Measurements from ENCODE around the gene METRN. TPM values are rescaled to one million over a fixed set of nuclear protein-coding genes. Genes with fewer than 3 reads are reported as not detected.
"Not testable (repeated sequence)": the region's sequence is repeated elsewhere in the genome, so short reads cannot be mapped to it uniquely, and the experiment has no call there.

METRN gene
- total and polyA plus RNA-seq, 3 donors from 2014 or later = 21.0 to 50.6 (median 34.9) TPM

- intact Hi-C loops (cut with DNase I; ENCODE audit: low total_unique reads) = no loop called here
- no peak overlapping the region for H3K4me3 ChIP-seq
- H3K36me3 ChIP-seq (ENCODE audit: low read depth, missing control alignments) = no peaks in the 10 kb centered on the region
- TF ChIP-seq POLR2A (IDR thresholded peaks at IDR 0.05) = no peak
- no peak for TF ChIP-seq CTCF (IDR thresholded peaks at IDR 0.05)
- H3K27me3 ChIP-seq = no peaks in the 10 kb centered on the region
- no peak overlapping the region for H3K27ac ChIP-seq
- no peaks in the 10 kb centered on the region for H3K9me3 ChIP-seq
- DNase-seq = no peak
- peaks cover 35% of the 10 kb centered on the region for H3K4me1 ChIP-seq
- 92% methylated on average over 51 of the region's 51 CpGs; no CpG with 5 or more reads in 1 of the 2 donors for WGBS, 2 donors
Measured at GRCh38 chr16:686459-687260, 28.3 kb upstream of the METRN start.

- no peak for DNase-seq
- no peak overlapping the region for H3K4me3 ChIP-seq
- no peak overlapping the region for H3K27ac ChIP-seq
- TF ChIP-seq CTCF (IDR thresholded peaks at IDR 0.05) (no peak), POLR2A (IDR thresholded peaks at IDR 0.05) (no peak)
- no peaks in the 10 kb centered on the region for H3K9me3 ChIP-seq
- no peaks in the 10 kb centered on the region for H3K27me3 ChIP-seq
- 87 to 94% methylated on average over 18 to 19 of the region's 19 CpGs for WGBS, 2 donors
- intact Hi-C loops (cut with DNase I; ENCODE audit: low total_unique reads) = no loop called here
- peaks cover 33% of the 10 kb centered on the region for H3K4me1 ChIP-seq
- no peaks in the 10 kb centered on the region for H3K36me3 ChIP-seq (ENCODE audit: low read depth, missing control alignments)
Measured at GRCh38 chr16:687499-687898, 27.4 kb upstream of the METRN start.

GRCh38 chr16:689175-689897 is 25.6 kb upstream of the METRN start:
- Histone ChIP-seq H3K4me3 (peak overlapping the region; percentile 86 to 97), H3K27ac (peak overlapping the region; percentile 73 to 74), H3K9me3 (no peaks in the 10 kb centered on the region), H3K4me1 (peaks cover 25% of the 10 kb centered on the region), H3K27me3 (no peaks in the 10 kb centered on the region), H3K36me3 (ENCODE audit: low read depth, missing control alignments) (no peaks in the 10 kb centered on the region)
- intact Hi-C loops (cut with DNase I; ENCODE audit: low total_unique reads) = no loop called here
- TF ChIP-seq CTCF (IDR thresholded peaks at IDR 0.05) (no peak), POLR2A (IDR thresholded peaks at IDR 0.05) (no peak)
- no peak for DNase-seq
- WGBS, 2 donors = 80 to 85% methylated on average over 16 to 26 of the region's 26 CpGs

- H3K4me1 ChIP-seq = peaks cover 19% of the 10 kb centered on the region
- intact Hi-C loops (cut with DNase I; ENCODE audit: low total_unique reads); DNase-seq; H3K4me3 ChIP-seq; H3K9me3 ChIP-seq; H3K27me3 ChIP-seq; H3K27ac ChIP-seq; H3K36me3 ChIP-seq (ENCODE audit: low read depth, missing control alignments): not testable (repeated sequence)
- WGBS, 2 donors = 75 to 85% methylated on average over 16 of the region's 16 CpGs
Measured at GRCh38 chr16:691242-691641, 23.7 kb upstream of the METRN start.

GRCh38 chr16:692356-693108 is 22.4 kb upstream of the METRN start:
- Histone ChIP-seq H3K4me3 (no peak overlapping the region), H3K9me3 (no peaks in the 10 kb centered on the region), H3K4me1 (peaks cover 19% of the 10 kb centered on the region), H3K27ac (no peak overlapping the region), H3K36me3 (ENCODE audit: low read depth, missing control alignments) (no peaks in the 10 kb centered on the region), H3K27me3 (no peaks in the 10 kb centered on the region)
- WGBS, 2 donors = 72 to 74% methylated on average over 10 of the region's 10 CpGs
- no peak for DNase-seq
- intact Hi-C loops (cut with DNase I; ENCODE audit: low total_unique reads) = no loop called here
- TF ChIP-seq CTCF (IDR thresholded peaks at IDR 0.05) (no peak), POLR2A (IDR thresholded peaks at IDR 0.05) (no peak)
